SU-DHL-6 (cell line): ENCODE measurements around the gene DIO3.
"Not testable (repeated sequence)": the region's sequence is repeated elsewhere in the genome, so short reads cannot be mapped to it uniquely, and the experiment has no call there.

Source experiments
- H2AFZ ChIP-seq: fragments of 200-600 bp; sonication (generic); 2 replicates; pipeline ENCODE4 v1.6.1; 2014; ENCODE audit warnings: low read depth, mild to moderate bottlenecking, moderate library complexity, mixed read lengths, antibody characterized with exemption, low read length; ENCODE audit not compliant: severe bottlenecking
- H3F3A ChIP-seq: fragments of 200-600 bp; shearing (Covaris generic); 2 replicates; pipeline ENCODE4 v1.6.0; 2016; ENCODE audit warnings: antibody characterized with exemption, mild to moderate bottlenecking; ENCODE audit not compliant: insufficient read depth
- H3K27ac ChIP-seq: fragments of 200-600 bp; sonication (generic); 2 replicates; pipeline ENCODE4 v1.5.1; 2016; ENCODE audit warnings: low read depth, mild to moderate bottlenecking, low read length, moderate library complexity, mixed read lengths
- H3K27me3 ChIP-seq: fragments of 200-600 bp; sonication (generic), shearing (Covaris generic); 2 replicates; pipeline ENCODE4 v1.6.0; 2014; ENCODE audit warnings: mild to moderate bottlenecking, low read length
- H3K36me3 ChIP-seq: fragments of 200-600 bp; sonication (generic); 2 replicates; pipeline ENCODE4 v1.6.1; 2014; ENCODE audit warnings: mild to moderate bottlenecking, low read length, mixed read lengths
- H3K4me2 ChIP-seq: fragments of 300-600, 200-600 bp; shearing (Covaris generic), sonication (generic); 2 replicates; pipeline ENCODE4 v1.6.0; 2014; ENCODE audit warnings: low read length, low read depth, mild to moderate bottlenecking; ENCODE audit not compliant: poor library complexity, severe bottlenecking
- H3K4me3 ChIP-seq: fragments of 200-600 bp; sonication (generic); 2 replicates; pipeline ENCODE4 v1.5.1; 2014; ENCODE audit warnings: antibody characterized with exemption, low read length, mild to moderate bottlenecking, mixed read lengths; ENCODE audit not compliant: insufficient read depth, poor library complexity, severe bottlenecking
- H3K79me2 ChIP-seq: fragments of 200-600 bp; sonication (generic); 2 replicates; pipeline ENCODE4 v1.6.1; 2014; ENCODE audit warnings: mild to moderate bottlenecking, low read length, moderate library complexity; ENCODE audit not compliant: insufficient read depth
- H3K9ac ChIP-seq: fragments of 200-600 bp; sonication (generic); 2 replicates; pipeline ENCODE4 v1.7.0; 2014; ENCODE audit warnings: mild to moderate bottlenecking, low read length
- H3K9me2 ChIP-seq: fragments of 200-600 bp; sonication (generic); replicated peaks from 2 replicates; pipeline ENCODE4 v1.6.1; 2014; ENCODE audit warnings: low read length; ENCODE audit not compliant: insufficient read depth
- H3K9me3 ChIP-seq: fragments of 200-600 bp; sonication (generic); 2 replicates; pipeline ENCODE4 v1.6.1; 2014; ENCODE audit warnings: low read length, mixed read lengths; ENCODE audit not compliant: insufficient read depth
- H4K20me1 ChIP-seq: fragments of 200-600 bp; sonication (generic); 2 replicates; pipeline ENCODE4 v1.6.1; 2014; ENCODE audit warnings: low read depth, mild to moderate bottlenecking, antibody characterized with exemption, low read length, moderate library complexity, mixed read lengths
- EZH2phosphoT487 ChIP-seq: fragments of 200-600 bp; sonication (generic), shearing (Covaris generic); conservative IDR thresholded peaks from 2 replicates; pipeline ENCODE4 v1.6.1; 2018; ENCODE audit warnings: mild to moderate bottlenecking, antibody characterized with exemption, low read length, moderate library complexity, mixed read lengths
- TF ChIP-seq, protein P1 (sequence below): fragments of 200-600 bp; sonication (generic); IDR thresholded peaks from one replicate; pipeline ENCODE4 v1.5.1; 2017; ENCODE audit warnings: antibody characterized with exemption, mild to moderate bottlenecking, low read length, moderate library complexity; ENCODE audit not compliant: insufficient read depth, poor library complexity, severe bottlenecking

The DIO3 gene

DNA sequence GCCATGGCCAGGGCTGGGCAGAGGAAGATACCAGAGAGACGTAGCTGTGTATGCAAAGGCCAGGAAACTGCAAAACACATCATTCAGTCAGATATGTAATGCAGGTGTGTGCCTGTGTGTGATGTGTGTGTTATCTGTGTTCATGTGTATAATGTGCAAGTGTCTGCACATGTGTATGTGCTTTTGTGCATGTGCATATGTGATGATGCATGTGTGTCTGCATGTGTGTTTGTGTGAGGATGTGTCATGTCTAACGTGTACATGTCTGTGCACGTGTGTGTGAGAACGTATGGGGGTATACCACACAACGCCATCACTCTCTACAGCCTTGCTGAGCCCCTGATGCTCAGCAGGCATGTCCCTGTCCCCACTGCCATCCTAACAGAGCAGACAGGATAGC, 9.7 kb downstream of the DIO3 start:
- Histone ChIP-seq H3K27me3 (no peaks in the 10 kb centered on the region), H3K9me2 (no peaks in the 10 kb centered on the region), H3K79me2 (no peaks in the 10 kb centered on the region), H3K27ac (no peak overlapping the region), H4K20me1 (no peaks in the 10 kb centered on the region), H3K4me2 (no peak overlapping the region), H3K36me3 (no peaks in the 10 kb centered on the region), H2AFZ (no peak overlapping the region), H3K4me3 (no peak overlapping the region), H3K9ac (no peak overlapping the region), H3F3A (no peaks in the 10 kb centered on the region), H3K9me3 (no peaks in the 10 kb centered on the region)
- TF ChIP-seq, protein P1, sequence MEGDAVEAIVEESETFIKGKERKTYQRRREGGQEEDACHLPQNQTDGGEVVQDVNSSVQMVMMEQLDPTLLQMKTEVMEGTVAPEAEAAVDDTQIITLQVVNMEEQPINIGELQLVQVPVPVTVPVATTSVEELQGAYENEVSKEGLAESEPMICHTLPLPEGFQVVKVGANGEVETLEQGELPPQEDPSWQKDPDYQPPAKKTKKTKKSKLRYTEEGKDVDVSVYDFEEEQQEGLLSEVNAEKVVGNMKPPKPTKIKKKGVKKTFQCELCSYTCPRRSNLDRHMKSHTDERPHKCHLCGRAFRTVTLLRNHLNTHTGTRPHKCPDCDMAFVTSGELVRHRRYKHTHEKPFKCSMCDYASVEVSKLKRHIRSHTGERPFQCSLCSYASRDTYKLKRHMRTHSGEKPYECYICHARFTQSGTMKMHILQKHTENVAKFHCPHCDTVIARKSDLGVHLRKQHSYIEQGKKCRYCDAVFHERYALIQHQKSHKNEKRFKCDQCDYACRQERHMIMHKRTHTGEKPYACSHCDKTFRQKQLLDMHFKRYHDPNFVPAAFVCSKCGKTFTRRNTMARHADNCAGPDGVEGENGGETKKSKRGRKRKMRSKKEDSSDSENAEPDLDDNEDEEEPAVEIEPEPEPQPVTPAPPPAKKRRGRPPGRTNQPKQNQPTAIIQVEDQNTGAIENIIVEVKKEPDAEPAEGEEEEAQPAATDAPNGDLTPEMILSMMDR: no peak
- no peak for TF ChIP-seq EZH2phosphoT487

DNA sequence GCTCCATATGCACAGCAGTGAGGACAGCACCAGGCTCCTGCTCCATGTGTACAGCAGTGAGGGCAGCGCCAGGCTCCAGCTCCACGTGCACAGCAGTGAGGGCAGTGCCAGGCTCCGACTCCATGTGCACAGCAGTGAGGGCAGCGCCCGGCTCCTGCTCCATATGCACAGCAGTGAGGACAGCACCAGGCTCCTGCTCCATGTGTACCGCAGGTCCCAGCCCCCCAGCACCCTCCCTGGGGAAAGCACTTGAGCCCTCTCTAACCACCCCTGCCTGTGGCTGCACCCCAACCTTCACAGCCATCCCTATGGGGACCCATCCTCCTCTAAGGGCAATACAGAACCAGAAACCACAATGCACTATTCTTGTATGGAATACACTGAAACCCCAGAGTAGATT, 11.2 kb downstream of the DIO3 start:
- H3K27me3 ChIP-seq, H2AFZ ChIP-seq, H3K9ac ChIP-seq, H4K20me1 ChIP-seq, H3K9me3 ChIP-seq, H3K9me2 ChIP-seq, H3K79me2 ChIP-seq, H3F3A ChIP-seq, H3K27ac ChIP-seq, H3K36me3 ChIP-seq, H3K4me2 ChIP-seq, H3K4me3 ChIP-seq: not testable (repeated sequence)

DNA sequence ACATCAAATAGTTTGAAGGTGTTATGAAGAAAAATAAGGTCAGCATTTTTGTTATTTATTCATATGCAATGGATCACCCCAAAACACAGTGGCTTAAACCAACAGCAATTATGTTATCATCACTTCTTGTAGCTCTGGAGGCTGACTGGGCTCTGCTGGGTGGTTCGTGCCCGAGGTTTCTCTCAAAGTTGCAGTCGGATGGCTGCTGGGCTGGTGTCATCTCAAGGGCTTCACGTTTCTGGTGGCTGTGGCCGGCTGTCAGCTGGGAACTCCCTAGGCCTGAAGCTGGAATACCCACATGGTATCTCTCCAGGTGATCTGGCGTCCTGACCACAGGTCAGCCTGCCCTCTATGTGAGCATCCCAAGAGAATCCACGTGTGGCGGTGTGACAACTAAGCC, 12.0 kb downstream of the DIO3 start:
- no peaks in the 10 kb centered on the region for H3K27me3 ChIP-seq
- no peaks in the 10 kb centered on the region for H3K79me2 ChIP-seq
- no peaks in the 10 kb centered on the region for H3K9me2 ChIP-seq
- no peaks in the 10 kb centered on the region for H4K20me1 ChIP-seq
- H3K27ac ChIP-seq: no peak overlapping the region
- no peaks in the 10 kb centered on the region for H3K9me3 ChIP-seq
- H3F3A ChIP-seq: no peaks in the 10 kb centered on the region
- no peak overlapping the region for H3K4me3 ChIP-seq
- H2AFZ ChIP-seq: no peak overlapping the region
- no peaks in the 10 kb centered on the region for H3K36me3 ChIP-seq
- no peak overlapping the region for H3K9ac ChIP-seq
- H3K4me2 ChIP-seq: no peak overlapping the region
- TF ChIP-seq EZH2phosphoT487: no peak
- TF ChIP-seq, protein P1: no peak

DNA sequence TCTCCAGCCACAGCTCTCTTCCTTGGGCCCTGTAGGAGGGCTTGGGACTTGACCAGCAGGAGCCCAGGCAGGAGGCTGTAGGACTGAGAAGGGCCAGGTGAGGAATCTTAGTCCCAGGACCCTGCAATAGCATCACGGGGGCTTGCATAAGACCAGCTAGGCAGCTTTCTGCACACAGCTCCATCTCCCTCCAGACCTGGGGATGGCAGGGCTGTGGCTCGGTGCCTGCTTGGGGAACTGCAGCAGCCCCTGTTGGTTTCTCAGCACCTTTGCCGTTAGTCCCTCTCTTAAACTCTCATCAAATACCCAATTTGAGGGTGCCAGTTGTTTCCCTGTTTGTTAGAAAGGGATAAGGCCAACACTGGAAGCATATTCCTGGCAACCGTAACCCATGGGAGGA, 14.3 kb downstream of the DIO3 start:
- no peak overlapping the region for H3K27ac ChIP-seq
- H3K4me3 ChIP-seq: no peak overlapping the region
- no peak overlapping the region for H3K9ac ChIP-seq
- H3K79me2 ChIP-seq: no peaks in the 10 kb centered on the region
- no peaks in the 10 kb centered on the region for H3K27me3 ChIP-seq
- no peaks in the 10 kb centered on the region for H3K9me3 ChIP-seq
- no peaks in the 10 kb centered on the region for H3K36me3 ChIP-seq
- no peaks in the 10 kb centered on the region for H4K20me1 ChIP-seq
- no peak overlapping the region for H2AFZ ChIP-seq
- no peaks in the 10 kb centered on the region for H3K9me2 ChIP-seq
- H3F3A ChIP-seq: no peaks in the 10 kb centered on the region
- TF ChIP-seq, protein P1: no peak
- TF ChIP-seq EZH2phosphoT487: no peak
- H3K4me2 ChIP-seq: no peak overlapping the region
